GM12872 (cell line): ENCODE measurements around the gene RTL1.

Experiments
- CTCF ChIP-seq: IDR thresholded peaks from 3 replicates; pipeline ENCODE4 v1.5.1; 2011; ENCODE audit warnings: low read depth, mild to moderate bottlenecking, low read length, moderate library complexity; ENCODE audit not compliant: insufficient read depth

Gene RTL1

DNA sequence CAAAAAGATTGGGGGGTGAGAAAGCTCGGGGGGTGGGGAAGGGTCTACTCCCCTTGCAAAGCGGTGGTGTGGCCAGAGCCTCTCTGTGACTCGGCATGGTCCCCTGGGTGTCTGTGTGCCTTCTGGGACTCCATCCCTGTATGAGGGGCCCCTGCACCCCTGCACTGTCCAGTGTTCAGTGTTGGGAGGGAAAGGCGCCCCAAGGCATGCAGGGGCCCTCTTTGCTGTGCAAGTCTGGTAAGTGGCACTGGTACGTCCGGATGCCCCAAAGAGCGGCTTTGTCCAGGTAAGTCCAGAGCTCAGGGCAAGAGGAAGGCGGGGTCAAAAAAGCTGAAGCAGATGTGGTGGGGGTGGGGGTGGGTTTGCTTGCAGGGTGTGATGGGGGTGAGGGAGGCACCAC, 23.7 kb downstream of the RTL1 start:
- no peak for TF ChIP-seq CTCF

DNA sequence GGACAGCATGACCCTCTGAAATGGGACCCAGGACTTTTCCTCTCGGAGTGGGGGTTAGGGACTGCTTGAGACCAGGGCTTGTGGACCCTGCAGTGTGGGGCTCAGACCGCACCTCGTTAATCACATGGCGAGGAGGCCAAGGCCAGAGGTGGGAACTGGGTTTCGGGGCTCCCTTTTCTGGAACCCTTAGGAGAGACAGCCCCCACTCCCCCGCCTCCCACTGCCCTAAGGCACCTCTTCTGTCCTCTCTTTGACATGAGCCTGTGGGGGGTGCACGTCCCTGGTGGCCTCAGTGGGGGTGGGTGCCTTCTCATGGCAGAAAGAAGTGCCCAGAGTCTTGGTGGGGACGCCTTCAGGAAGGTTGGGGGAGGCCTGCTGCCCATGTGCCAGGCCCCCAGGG, 24.3 kb downstream of the RTL1 start:
- no peak for TF ChIP-seq CTCF

DNA sequence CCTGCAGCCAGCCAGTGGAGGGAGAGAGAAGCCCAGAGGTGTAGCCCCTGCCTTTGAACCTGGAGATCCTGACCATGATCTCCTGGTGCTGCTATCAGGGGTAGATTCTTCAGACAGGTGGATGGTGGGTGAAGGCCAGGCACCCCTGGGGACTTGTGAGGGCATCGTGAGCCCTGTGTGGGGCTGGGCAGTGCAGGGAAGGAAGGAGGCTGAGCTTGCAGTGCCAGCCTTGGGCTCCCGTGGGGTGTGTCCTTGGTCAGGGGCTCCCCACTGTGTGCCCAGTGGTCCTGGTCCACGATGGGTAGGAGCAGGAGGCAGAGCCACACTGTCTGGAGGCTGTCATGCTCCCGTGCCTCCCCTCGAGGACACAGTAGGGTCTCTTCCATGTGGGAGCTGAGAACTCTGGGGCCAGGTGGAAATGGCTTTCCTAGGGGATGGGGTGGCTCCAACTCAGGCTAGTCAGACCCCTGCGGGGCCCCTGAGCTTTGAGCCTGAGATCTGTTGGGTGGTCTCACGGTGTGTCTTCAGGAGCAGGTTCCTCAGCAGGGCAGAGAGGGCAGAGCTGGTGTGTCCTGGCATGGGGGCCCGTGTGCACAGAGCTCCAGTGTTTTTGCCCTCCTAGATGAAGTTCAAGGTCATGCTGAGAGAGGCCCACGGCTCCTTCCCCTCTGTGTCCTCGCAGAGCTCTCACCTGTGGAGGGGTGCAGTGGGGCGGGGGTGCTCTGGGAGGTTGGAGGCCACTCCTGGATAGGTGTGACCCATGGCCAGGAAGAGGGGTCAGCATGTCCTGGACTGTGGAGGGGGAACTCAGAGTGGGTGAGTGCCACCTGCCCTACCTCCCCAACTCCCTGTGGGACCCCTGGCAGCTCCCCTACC, 25.0 kb downstream of the RTL1 start:
- TF ChIP-seq CTCF: no peak

- TF ChIP-seq CTCF: no peak
Observed at GRCh38 chr14:100875861-100876590, 27.5 kb downstream of the RTL1 start.

GRCh38 chr14:100875126-100875525, 28.4 kb downstream of the RTL1 start:
- TF ChIP-seq CTCF: no peak

- TF ChIP-seq CTCF: no peak
Observed at GRCh38 chr14:100874411-100875091, 29.0 kb downstream of the RTL1 start.

DNA sequence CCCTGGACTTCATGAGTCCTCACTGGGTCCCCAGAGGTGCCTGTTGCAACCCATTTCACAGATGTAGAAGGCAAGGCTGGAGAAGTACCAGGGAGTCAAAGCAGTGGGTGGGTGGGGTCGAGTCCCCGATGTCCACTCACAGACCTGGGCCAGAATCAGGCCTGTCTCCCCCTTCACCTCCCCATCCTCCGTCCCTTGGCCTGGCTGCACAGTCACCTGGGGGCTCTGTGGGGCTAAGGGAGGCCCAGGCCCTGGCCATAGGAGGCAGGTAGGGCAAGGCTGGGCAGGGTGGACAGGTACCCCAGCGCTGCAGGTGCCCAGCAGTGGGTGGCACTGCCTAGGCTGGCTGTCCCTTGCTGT, 29.5 kb downstream of the RTL1 start:
- no peak for TF ChIP-seq CTCF
